HepG2 (cell line): ENCODE measurements around the gene PPY. TPM values are rescaled to one million over a fixed set of nuclear protein-coding genes. Genes with fewer than 3 reads are reported as not detected.

Experiments used
- CREB1 ChIP-seq, 2 experiments: fragments of 450-650 bp in 1 of 2; IDR thresholded peaks; 2 replicates each; pipeline ENCODE4 v1.6.1; 2016 to 2017; ENCODE audit warnings: control low read depth in 1 of 2, mild to moderate bottlenecking in 1 of 2, missing compliant biosample characterization in 1 of 2, missing genetic modification characterization in 1 of 2
- DBP ChIP-seq: sonication (generic); formaldehyde crosslinking; IDR thresholded peaks from 2 replicates; pipeline ENCODE4 v1.4.0; 2020; ENCODE audit warnings: missing genetic modification reagents; ENCODE audit errors: not compliant biosample characterization
- FUBP1 ChIP-seq: sonication (generic); formaldehyde crosslinking; IDR thresholded peaks from 2 replicates; pipeline ENCODE4 v1.5.1; 2020; ENCODE audit warnings: missing genetic modification reagents, mild to moderate bottlenecking, borderline replicate concordance
- HNF1A ChIP-seq, 2 experiments: sonication (generic) in 1 of 2; formaldehyde crosslinking in 1 of 2; IDR thresholded peaks; 2 replicates each; pipeline versions ENCODE4 v1.4.0 to v1.6.1; 2016 to 2020; ENCODE audit warnings: borderline replicate concordance in 1 of 2, low read depth in 1 of 2, mild to moderate bottlenecking in 1 of 2, missing genetic modification reagents in 1 of 2
- MAFG ChIP-seq: sonication (generic); formaldehyde crosslinking; IDR thresholded peaks from 2 replicates; pipeline ENCODE4 v1.5.1; 2020; ENCODE audit warnings: mild to moderate bottlenecking, missing genetic modification reagents
- NFE2L1 ChIP-seq: sonication (generic); formaldehyde crosslinking; IDR thresholded peaks from 2 replicates; pipeline ENCODE4 v1.4.0; 2020; ENCODE audit warnings: missing genetic modification reagents, mild to moderate bottlenecking, borderline replicate concordance
- PAF1 ChIP-seq: IDR thresholded peaks from 2 replicates; pipeline ENCODE4 v1.6.1; 2016; ENCODE audit warnings: missing genetic modification reagents, missing compliant biosample characterization
- PAXIP1 ChIP-seq: sonication (generic); formaldehyde crosslinking; conservative IDR thresholded peaks from 2 replicates; pipeline ENCODE4 v1.4.0; 2020; ENCODE audit warnings: mild to moderate bottlenecking, missing genetic modification reagents, moderate library complexity
- PHF20 ChIP-seq: sonication (generic); formaldehyde crosslinking; IDR thresholded peaks from 2 replicates; pipeline ENCODE4 v1.5.0; 2020; ENCODE audit warnings: mild to moderate bottlenecking, missing genetic modification reagents
- TIGD3 ChIP-seq: sonication (generic); formaldehyde crosslinking; IDR thresholded peaks from 2 replicates; pipeline ENCODE4 v1.5.1; 2020; ENCODE audit warnings: mild to moderate bottlenecking, missing genetic modification reagents, borderline replicate concordance
- ZBTB7A ChIP-seq: sonication (generic); formaldehyde crosslinking; IDR thresholded peaks from 2 replicates; pipeline ENCODE4 v1.8.0; 2022; ENCODE audit warnings: mild to moderate bottlenecking, missing genetic modification reagents
- ZGPAT ChIP-seq: IDR thresholded peaks from 2 replicates; pipeline ENCODE4 v1.6.1; 2016; ENCODE audit warnings: mild to moderate bottlenecking
- ZNF235 ChIP-seq: sonication (generic); formaldehyde crosslinking; IDR thresholded peaks from 2 replicates; pipeline ENCODE4 v1.8.1; 2023; ENCODE audit warnings: mild to moderate bottlenecking, missing genetic modification reagents, borderline replicate concordance
- polyA plus RNA-seq, 8 experiments: library from polyadenylated mRNA; depleted of rRNA in 3 of 8; stranded (reverse) in 7 of 8; unstranded in 1 of 8; fragments of >200 nt; fragmentation: Illumina TruSeq in 4 of 8; extraction: Trizol in 4 of 8; gene quantifications; 2 replicates each; pipeline versions ENCODE4 v1.2.1 to v1.2.3, GENCODE V29; 2011 to 2016; ENCODE audit warnings: low read depth in 4 of 8, missing spikeins in 1 of 8, mixed read lengths in 1 of 8; ENCODE audit not compliant: insufficient read depth in 1 of 8
- total RNA-seq, 5 experiments: library from RNA; depleted of rRNA; stranded (reverse); fragments of >200 nt; fragmentation: Illumina TruSeq; extraction: Trizol; gene quantifications; 2 replicates each; pipeline ENCODE4 v1.2.3, GENCODE V29; 2016; ENCODE audit warnings: low read depth in 1 of 5

Gene PPY
- total and polyA plus RNA-seq, 2 of the 13 experiments (the other 11 are each of a cell fraction or from before 2014, with no cell fraction given) = not detected

- TF ChIP-seq HNF1A (IDR thresholded peaks at IDR 0.05; ENCODE audit: low read depth) (peak; percentile 95), HNF1A (CRISPR knock-in tag; IDR thresholded peaks at IDR 0.05; ENCODE audit: borderline replicate concordance) (peak; percentile 98), PAF1 (no peak), CREB1 (IDR thresholded peaks at IDR 0.05) (no peak), CREB1 (CRISPR knock-in tag; IDR thresholded peaks at IDR 0.05) (no peak), MAFG (CRISPR knock-in tag) (no peak), ZBTB7A (CRISPR knock-in tag) (no peak), NFE2L1 (CRISPR knock-in tag) (no peak), TIGD3 (no peak), DBP (CRISPR knock-in tag) (no peak), FUBP1 (CRISPR knock-in tag) (no peak), ZGPAT (CRISPR knock-in tag) (0 out of 2 replicates have a peak, but pooled peaks have one; percentile 15), ZNF235 (CRISPR knock-in tag) (no peak), PHF20 (CRISPR knock-in tag) (no peak), PAXIP1 (peak; percentile 77)
These were observed 11.2 kb downstream of the PPY start (continued) for GRCh38 chr17:43931062-43931571.
